Activated CD4-positive, alpha-beta T cell treated with anti-CD3 and anti-CD28 coated beads, Interleukin-2, amount 10 ng/mL, durations not matched to agents 24 days and 14 days (primary cell): ENCODE data around the gene SLC25A11. TPM values are rescaled to one million over a fixed set of nuclear protein-coding genes. Genes with fewer than 3 reads are reported as not detected.
"Not testable (repeated sequence)": the region's sequence is repeated elsewhere in the genome, so short reads cannot be mapped to it uniquely, and the experiment has no call there.

Source experiments
- DNase-seq: peaks from one replicate; pipeline ENCODE4 v3.0.0; 2022
- H3K27ac Mint-ChIP-seq: one replicate; pipeline ENCODE4 v1.8.0; 2022; ENCODE audit warnings: mild to moderate bottlenecking, mixed read lengths
- H3K27me3 Mint-ChIP-seq: one replicate; pipeline ENCODE4 v1.8.0; 2022; ENCODE audit warnings: mixed read lengths
- H3K36me3 Mint-ChIP-seq: one replicate; pipeline ENCODE4 v1.8.0; 2022; ENCODE audit warnings: low read depth, mild to moderate bottlenecking, mixed read lengths
- H3K4me1 Mint-ChIP-seq: one replicate; pipeline ENCODE4 v1.8.0; 2021; ENCODE audit warnings: mixed read lengths
- H3K4me3 Mint-ChIP-seq: one replicate; pipeline ENCODE4 v1.8.0; 2022; ENCODE audit warnings: mild to moderate bottlenecking, moderate library complexity, mixed read lengths
- H3K9me3 Mint-ChIP-seq: one replicate; pipeline ENCODE4 v1.8.0; 2021; ENCODE audit warnings: mixed read lengths
- intact Hi-C: fragments of 100-400 bp; cut with micrococcal nuclease; formaldehyde crosslinking; loops from one replicate; pipeline ENCODE4 v1.15.1; 2023
- total RNA-seq: library from RNA; stranded (reverse); gene quantifications from 2 replicates; pipeline ENCODE4 v1.2.3, GENCODE V29; 2022

SLC25A11 gene
- total RNA-seq, 1 donor from 2014 or later: 104 TPM

- H3K36me3 Mint-ChIP-seq, H3K27ac Mint-ChIP-seq, H3K4me3 Mint-ChIP-seq, H3K9me3 Mint-ChIP-seq, intact Hi-C loops, H3K27me3 Mint-ChIP-seq, DNase-seq: not testable (repeated sequence)
- peaks cover 19% of the 10 kb centered on the region for H3K4me1 Mint-ChIP-seq
Observed at GRCh38 chr17:4906642-4907041, 33.2 kb downstream of the SLC25A11 start.

- no peaks in the 10 kb centered on the region for H3K36me3 Mint-ChIP-seq
- peaks cover 6% of the 10 kb centered on the region for H3K27me3 Mint-ChIP-seq
- H3K9me3 Mint-ChIP-seq: no peaks in the 10 kb centered on the region
- peaks cover 26% of the 10 kb centered on the region for H3K4me1 Mint-ChIP-seq
- peak within 1 kb of the TSS; percentile 30 for H3K4me3 Mint-ChIP-seq
- intact Hi-C loops: loop anchor here (2.0 to 5.0 kb wide), 3 partner anchors 38 to 336 kb away; partner anchors contain the start of genes GLTPD2, RNF167 and SLC25A11
- H3K27ac Mint-ChIP-seq: peak within 1 kb of the TSS; percentile 30
- DNase-seq: peak; percentile 93
Observed at GRCh38 chr17:4903051-4903818, 36.6 kb downstream of the SLC25A11 start, which contains the start of gene CHRNE. CHRNE (minus strand) TSS chr17:4903098; CDS start chr17:4903063, 35 bp downstream.

GRCh38 chr17:4902540-4902939 is 37.3 kb downstream of the SLC25A11 start:
- H3K9me3 Mint-ChIP-seq: no peaks in the 10 kb centered on the region
- intact Hi-C loops: loop anchor here (2.0 to 5.0 kb wide), 3 partner anchors 38 to 335 kb away; partner anchors contain the start of genes GLTPD2, RNF167 and SLC25A11
- no peak for DNase-seq
- no peak overlapping the region for H3K27ac Mint-ChIP-seq
- no peaks in the 10 kb centered on the region for H3K36me3 Mint-ChIP-seq
- peaks cover 6% of the 10 kb centered on the region for H3K27me3 Mint-ChIP-seq
- H3K4me1 Mint-ChIP-seq: peaks cover 26% of the 10 kb centered on the region
- H3K4me3 Mint-ChIP-seq: no peak overlapping the region

- DNase-seq: peak; percentile 70
- no peak overlapping the region for H3K27ac Mint-ChIP-seq
Observed at GRCh38 chr17:4901648-4902344, 38.0 kb downstream of the SLC25A11 start.

GRCh38 chr17:4901108-4901647 is 38.7 kb downstream of the SLC25A11 start:
- peak; percentile 66 for DNase-seq
- peaks cover 2% of the 10 kb centered on the region for H3K36me3 Mint-ChIP-seq
- peak overlapping the region; percentile 41 for H3K27ac Mint-ChIP-seq
- peaks cover 3% of the 10 kb centered on the region for H3K27me3 Mint-ChIP-seq
- peaks cover 22% of the 10 kb centered on the region for H3K4me1 Mint-ChIP-seq
- no peaks in the 10 kb centered on the region for H3K9me3 Mint-ChIP-seq
- intact Hi-C loops: loop anchor here (5.0 kb wide), 1 partner anchor 334 kb away; no protein-coding TSS in a partner anchor
- peak overlapping the region; percentile 89 for H3K4me3 Mint-ChIP-seq

More at GRCh38 chr17:4901648-4902344, 38.0 kb downstream of the SLC25A11 start:
- Mint-ChIP-seq H3K9me3 (no peaks in the 10 kb centered on the region), H3K36me3 (no peaks in the 10 kb centered on the region), H3K4me1 (peaks cover 23% of the 10 kb centered on the region), H3K27me3 (peaks cover 4% of the 10 kb centered on the region), H3K4me3 (peak overlapping the region; percentile 89)
- intact Hi-C loops: loop anchor here (2.0 to 5.0 kb wide), 3 partner anchors 39 to 334 kb away; partner anchors contain the start of genes GLTPD2, RNF167 and SLC25A11

GRCh38 chr17:4900231-4901107 is 39.4 kb downstream of the SLC25A11 start:
- peak; percentile 88 for DNase-seq
- H3K27ac Mint-ChIP-seq: peak overlapping the region; percentile 41
- H3K36me3 Mint-ChIP-seq: peaks cover 8% of the 10 kb centered on the region
- H3K27me3 Mint-ChIP-seq: peaks cover 3% of the 10 kb centered on the region
- peak overlapping the region; percentile 89 for H3K4me3 Mint-ChIP-seq
- intact Hi-C loops: loop anchor here (5.0 kb wide), 1 partner anchor 333 kb away; no protein-coding TSS in a partner anchor
- H3K9me3 Mint-ChIP-seq: no peaks in the 10 kb centered on the region
- peaks cover 22% of the 10 kb centered on the region for H3K4me1 Mint-ChIP-seq

GRCh38 chr17:4899341-4900230 is 40.3 kb downstream of the SLC25A11 start, which contains the start of gene C17orf107:
C17orf107 (plus strand) TSS chr17:4899536; CDS start chr17:4899763, 227 bp downstream.
- peaks cover 12% of the 10 kb centered on the region for H3K36me3 Mint-ChIP-seq
- peak within 1 kb of the TSS; percentile 86 for H3K27ac Mint-ChIP-seq
- H3K4me1 Mint-ChIP-seq: peaks cover 22% of the 10 kb centered on the region
- H3K27me3 Mint-ChIP-seq: peaks cover 3% of the 10 kb centered on the region
- no peaks in the 10 kb centered on the region for H3K9me3 Mint-ChIP-seq
- peak within 1 kb of the TSS; percentile 89 for H3K4me3 Mint-ChIP-seq
- intact Hi-C loops: loop anchor here (5.0 kb wide), 1 partner anchor 332 kb away; no protein-coding TSS in a partner anchor
- DNase-seq: peak; percentile 97

- intact Hi-C loops: no loop called here
- H3K4me1 Mint-ChIP-seq: peaks cover 22% of the 10 kb centered on the region
- H3K27ac Mint-ChIP-seq: no peak overlapping the region
- H3K36me3 Mint-ChIP-seq: peaks cover 12% of the 10 kb centered on the region
- no peak for DNase-seq
- H3K27me3 Mint-ChIP-seq: peaks cover 3% of the 10 kb centered on the region
- H3K9me3 Mint-ChIP-seq: no peaks in the 10 kb centered on the region
- peak overlapping the region; percentile 53 for H3K4me3 Mint-ChIP-seq
Observed at GRCh38 chr17:4898927-4899326, 40.9 kb downstream of the SLC25A11 start.

GRCh38 chr17:4898351-4898750 is 41.5 kb downstream of the SLC25A11 start:
- intact Hi-C loops: no loop called here
- Mint-ChIP-seq H3K27ac (no peak overlapping the region), H3K27me3 (peaks cover 3% of the 10 kb centered on the region), H3K9me3 (no peaks in the 10 kb centered on the region), H3K36me3 (peaks cover 14% of the 10 kb centered on the region), H3K4me1 (peaks cover 19% of the 10 kb centered on the region), H3K4me3 (peak overlapping the region; percentile 53)
- no peak for DNase-seq

- Mint-ChIP-seq H3K4me1 (peaks cover 13% of the 10 kb centered on the region), H3K4me3 (no peak overlapping the region), H3K9me3 (no peaks in the 10 kb centered on the region), H3K27me3 (peaks cover 3% of the 10 kb centered on the region), H3K36me3 (peaks cover 17% of the 10 kb centered on the region), H3K27ac (no peak overlapping the region)
- intact Hi-C loops: no loop called here
- no peak for DNase-seq
Observed at GRCh38 chr17:4897785-4898184, 42.1 kb downstream of the SLC25A11 start.

- peaks cover 3% of the 10 kb centered on the region for H3K27me3 Mint-ChIP-seq
- intact Hi-C loops: no loop called here
- H3K36me3 Mint-ChIP-seq: peaks cover 20% of the 10 kb centered on the region
Observed at GRCh38 chr17:4897198-4897687, 42.6 kb downstream of the SLC25A11 start.

More at GRCh38 chr17:4897198-4897687, 42.6 kb downstream of the SLC25A11 start:
- H3K4me1 Mint-ChIP-seq: peaks cover 9% of the 10 kb centered on the region
- no peaks in the 10 kb centered on the region for H3K9me3 Mint-ChIP-seq
- no peak overlapping the region for H3K27ac Mint-ChIP-seq
- DNase-seq: no peak
- no peak overlapping the region for H3K4me3 Mint-ChIP-seq
